Stimulated activated naive CD8-positive, alpha-beta T cell treated with anti-CD3 and anti-CD28 coated beads, Interleukin-15, Interleukin-2, amounts not matched to agents 100 ng/mL and 50 ng/mL, for 24 hours (primary cell): ENCODE results near the gene RHBDL1.
"Not testable (repeated sequence)": the region's sequence is repeated elsewhere in the genome, so short reads cannot be mapped to it uniquely, and the experiment has no call there.

ENCODE experiments used
- H3K27ac Mint-ChIP-seq: one replicate; pipeline ENCODE4 v1.8.0; 2021; ENCODE audit warnings: mild to moderate bottlenecking, mixed read lengths
- H3K27me3 Mint-ChIP-seq: one replicate; pipeline ENCODE4 v1.8.0; 2021; ENCODE audit warnings: mixed read lengths
- H3K36me3 Mint-ChIP-seq: one replicate; pipeline ENCODE4 v1.8.0; 2021; ENCODE audit warnings: low read depth, mixed read lengths
- H3K4me1 Mint-ChIP-seq: one replicate; pipeline ENCODE4 v1.8.0; 2021; ENCODE audit warnings: low read depth, mixed read lengths
- H3K4me3 Mint-ChIP-seq: one replicate; pipeline ENCODE4 v1.8.0; 2021; ENCODE audit warnings: mild to moderate bottlenecking, mixed read lengths
- H3K9me3 Mint-ChIP-seq: one replicate; pipeline ENCODE4 v1.8.0; 2021; ENCODE audit warnings: mixed read lengths

RHBDL1 gene

DNA sequence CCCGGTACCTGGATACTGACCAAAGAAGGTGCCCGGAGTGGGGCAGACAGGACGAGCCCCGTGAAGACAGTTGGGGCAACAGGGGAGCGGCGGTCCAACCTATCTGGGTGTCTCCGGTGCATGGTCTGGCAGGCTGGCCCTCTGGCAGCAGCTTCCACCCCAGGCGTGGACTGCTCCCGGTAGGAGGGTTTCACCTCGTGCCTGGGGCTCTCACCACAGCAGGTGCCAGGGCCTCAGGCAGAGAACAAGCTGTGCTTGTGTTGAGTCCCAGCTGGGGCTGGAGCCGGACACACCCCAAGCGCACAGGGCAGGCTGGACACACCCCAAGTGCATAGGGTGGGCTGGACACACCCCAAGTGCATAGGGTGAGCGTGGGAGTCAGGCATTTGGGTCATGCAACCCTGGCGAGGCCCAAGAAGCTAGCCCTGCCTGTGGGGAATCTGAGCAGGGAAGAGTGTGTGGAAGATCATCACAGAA lies 31.6 kb downstream of the RHBDL1 start:
- Mint-ChIP-seq H3K4me1 (no peaks in the 10 kb centered on the region), H3K27me3 (peaks cover 48% of the 10 kb centered on the region), H3K9me3 (no peaks in the 10 kb centered on the region), H3K27ac (no peak overlapping the region), H3K4me3 (no peak overlapping the region), H3K36me3 (no peaks in the 10 kb centered on the region)

DNA sequence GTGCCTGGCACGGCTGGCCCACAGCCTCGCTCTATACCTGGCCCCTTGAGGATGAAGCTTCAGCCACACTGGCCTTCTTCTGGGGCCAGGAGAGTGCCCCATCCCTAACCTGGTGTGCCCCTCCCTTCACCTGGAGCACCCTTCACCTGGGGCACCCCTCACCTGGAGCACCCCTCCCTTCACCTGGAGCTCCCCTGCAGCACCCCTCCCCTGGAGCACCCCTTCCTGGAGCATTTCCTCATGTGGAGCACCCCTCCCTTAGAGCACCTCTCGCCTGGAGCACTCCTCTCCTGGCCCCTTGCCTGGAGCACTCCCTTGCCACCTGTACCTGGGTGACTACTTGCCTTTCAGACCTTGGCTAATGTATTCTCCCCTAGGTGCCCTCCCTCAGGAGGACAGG lies 32.5 kb downstream of the RHBDL1 start:
- Mint-ChIP-seq H3K9me3 (no peaks in the 10 kb centered on the region), H3K4me1 (no peaks in the 10 kb centered on the region), H3K27ac (no peak overlapping the region), H3K4me3 (no peak overlapping the region), H3K36me3 (no peaks in the 10 kb centered on the region), H3K27me3 (peaks cover 43% of the 10 kb centered on the region)

DNA sequence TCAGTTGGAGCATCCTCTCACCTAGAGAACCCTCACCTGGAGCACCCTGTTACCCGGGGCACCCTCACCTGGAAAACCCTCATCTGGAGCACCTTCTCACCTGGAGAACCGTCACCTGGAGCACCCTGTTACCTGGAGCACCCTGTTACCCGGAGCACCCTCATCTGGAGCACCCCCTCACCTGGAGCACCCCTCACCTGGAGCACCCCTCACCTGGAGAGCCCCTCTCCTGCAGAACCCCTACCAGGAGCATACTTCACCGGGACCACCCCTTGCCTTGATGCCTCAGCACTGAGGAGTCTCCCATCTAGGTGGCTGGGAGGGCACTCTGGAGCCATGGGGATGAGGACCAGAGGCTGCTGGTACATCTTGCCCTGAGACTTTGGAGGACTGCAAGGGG lies 33.5 kb downstream of the RHBDL1 start:
- H3K9me3 Mint-ChIP-seq: no peaks in the 10 kb centered on the region
- H3K27me3 Mint-ChIP-seq: peaks cover 42% of the 10 kb centered on the region
- no peak overlapping the region for H3K4me3 Mint-ChIP-seq
- no peak overlapping the region for H3K27ac Mint-ChIP-seq
- no peaks in the 10 kb centered on the region for H3K36me3 Mint-ChIP-seq
- no peaks in the 10 kb centered on the region for H3K4me1 Mint-ChIP-seq

DNA sequence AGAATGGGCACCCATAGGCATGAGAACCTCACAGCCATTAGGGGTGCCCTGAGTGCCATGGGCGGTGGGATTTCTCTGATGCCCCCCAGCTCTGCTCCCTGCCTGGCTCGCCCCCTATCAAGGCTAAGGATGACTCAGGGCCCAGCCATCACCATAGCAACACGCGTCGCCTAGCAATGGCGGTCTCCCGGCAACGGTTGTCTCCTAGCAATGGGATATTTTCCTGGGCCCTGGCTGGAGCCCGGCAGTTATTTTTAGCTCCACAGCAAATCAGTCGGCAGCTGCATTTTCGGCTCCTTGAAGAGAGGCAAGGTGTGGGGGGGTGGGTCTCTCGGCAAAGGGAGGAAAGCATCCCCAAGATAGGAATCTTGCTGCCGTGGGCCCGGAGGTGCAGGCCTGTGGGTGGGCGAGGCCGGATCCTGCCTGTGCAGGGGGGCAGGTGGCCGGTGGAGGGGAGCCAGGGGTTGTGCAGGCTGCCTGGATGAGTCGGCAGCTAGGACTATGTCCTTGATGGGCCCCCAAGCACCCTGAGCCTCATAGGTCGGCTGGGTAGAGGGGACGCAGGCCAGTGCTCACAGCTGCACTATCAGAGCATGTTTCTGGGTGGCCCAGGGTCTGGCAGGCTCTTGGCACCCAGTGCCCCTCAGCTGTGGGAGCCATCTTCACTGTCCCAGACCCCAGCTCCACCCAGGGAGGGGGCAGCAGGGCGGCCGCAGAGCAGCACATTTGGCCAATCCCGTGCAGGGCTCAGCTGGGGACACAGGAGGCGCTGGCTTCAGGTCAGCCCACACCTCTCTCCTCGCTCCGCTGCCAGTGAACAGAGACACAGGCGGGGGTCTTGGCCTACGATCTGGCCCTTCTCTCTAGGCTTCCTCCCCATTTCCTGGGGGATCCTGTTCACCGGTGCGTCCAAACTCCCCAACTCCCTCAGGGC lies 34.4 kb downstream of the RHBDL1 start:
- peaks cover 45% of the 10 kb centered on the region for H3K27me3 Mint-ChIP-seq
- H3K27ac Mint-ChIP-seq: no peak overlapping the region
- H3K9me3 Mint-ChIP-seq: no peaks in the 10 kb centered on the region
- H3K4me1 Mint-ChIP-seq: no peaks in the 10 kb centered on the region
- H3K36me3 Mint-ChIP-seq: no peaks in the 10 kb centered on the region
- H3K4me3 Mint-ChIP-seq: no peak overlapping the region

DNA sequence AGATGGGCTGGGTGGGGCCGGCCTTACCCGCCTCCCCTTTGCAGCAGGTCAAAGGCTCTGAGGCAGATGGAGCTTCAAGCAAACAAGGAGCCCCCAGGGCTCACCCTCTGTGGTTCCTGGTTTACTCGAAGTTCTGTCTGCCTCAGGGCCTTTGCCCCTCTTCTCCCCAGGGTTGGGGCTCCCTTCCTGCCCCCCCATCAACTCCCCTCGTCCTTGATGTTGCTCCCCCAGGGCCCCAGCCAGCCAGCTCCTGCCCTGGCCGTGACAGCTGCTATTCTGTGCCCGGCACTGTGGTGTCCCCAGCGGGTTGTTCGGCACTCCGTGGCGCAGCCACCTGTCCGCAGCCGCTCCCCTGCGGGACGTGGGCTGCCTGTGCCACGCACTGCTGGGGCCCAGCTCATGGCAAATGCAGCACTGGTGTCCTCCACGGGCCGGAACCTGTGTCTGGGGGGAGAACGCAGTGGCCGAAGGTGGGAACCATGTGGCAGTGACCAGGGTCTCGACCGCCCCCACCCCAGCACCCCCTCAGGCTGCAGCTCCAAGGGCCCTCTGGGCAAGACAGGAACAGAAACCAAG lies 35.1 kb downstream of the RHBDL1 start:
- Mint-ChIP-seq H3K4me1 (no peaks in the 10 kb centered on the region), H3K27ac (no peak overlapping the region), H3K4me3 (no peak overlapping the region), H3K27me3 (peaks cover 45% of the 10 kb centered on the region), H3K36me3 (no peaks in the 10 kb centered on the region), H3K9me3 (no peaks in the 10 kb centered on the region)

DNA sequence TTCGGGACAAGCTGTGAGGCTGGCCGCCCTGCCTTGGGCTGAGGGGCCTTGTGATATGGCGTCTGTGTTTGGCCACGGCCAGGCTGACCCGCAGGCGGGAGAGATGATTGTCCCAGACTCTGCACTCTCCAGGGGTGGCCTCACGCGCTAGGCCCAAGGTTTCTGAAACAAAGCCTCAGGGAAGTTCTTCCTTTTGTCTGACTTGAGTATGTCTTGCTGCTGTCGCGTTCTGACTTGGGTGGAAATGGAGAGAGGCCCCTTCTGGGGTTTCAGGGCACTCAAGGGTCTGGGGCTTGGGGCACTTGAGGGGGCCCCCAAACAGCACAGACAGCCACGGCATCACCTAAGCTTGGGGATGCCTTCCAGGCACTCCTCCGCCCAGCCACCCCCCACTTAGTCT lies 35.6 kb downstream of the RHBDL1 start:
- Mint-ChIP-seq H3K27ac (no peak overlapping the region), H3K4me3 (no peak overlapping the region), H3K9me3 (no peaks in the 10 kb centered on the region), H3K27me3 (peaks cover 45% of the 10 kb centered on the region), H3K4me1 (peaks cover 3% of the 10 kb centered on the region), H3K36me3 (no peaks in the 10 kb centered on the region)

DNA sequence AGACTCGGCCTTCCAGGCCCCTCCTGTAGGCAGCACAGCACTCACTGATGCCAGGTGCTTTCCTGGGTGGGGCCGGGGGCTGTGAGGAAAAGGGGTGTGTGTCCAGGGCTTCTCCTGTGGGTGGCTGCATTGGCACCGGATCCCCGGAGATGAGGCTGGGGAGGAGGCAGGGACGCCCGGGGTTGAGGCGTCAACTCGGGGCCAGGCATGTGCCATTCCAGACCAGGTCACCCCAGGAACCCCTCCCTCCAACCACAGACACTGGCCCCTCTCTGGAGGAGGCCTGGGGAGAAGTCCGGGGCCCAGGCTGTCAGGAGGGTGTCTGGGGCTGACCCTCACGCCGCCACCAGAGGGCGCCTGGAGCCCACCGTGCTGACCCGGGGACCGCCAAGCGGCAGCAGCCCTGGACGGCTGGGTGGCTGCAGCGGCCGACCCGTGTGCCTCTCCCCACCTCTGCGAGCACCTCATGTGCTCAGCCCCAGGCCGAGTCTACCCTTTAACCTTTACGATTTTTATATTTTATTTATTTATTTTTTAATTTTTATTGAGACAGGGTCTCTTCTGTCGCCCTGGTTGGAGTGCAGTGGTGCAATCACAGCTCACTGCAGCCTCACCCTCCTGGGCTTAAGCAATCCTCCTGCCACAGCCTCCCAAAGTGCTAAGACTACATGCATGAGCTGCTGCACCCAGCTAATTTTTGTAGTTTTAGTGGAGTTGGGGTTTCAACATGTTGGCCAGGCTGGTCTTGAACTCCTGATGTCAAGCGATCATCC lies 36.3 kb downstream of the RHBDL1 start:
- H3K27ac Mint-ChIP-seq: no peak overlapping the region
- peaks cover 39% of the 10 kb centered on the region for H3K27me3 Mint-ChIP-seq
- H3K4me3 Mint-ChIP-seq: no peak overlapping the region
- no peaks in the 10 kb centered on the region for H3K9me3 Mint-ChIP-seq
- no peaks in the 10 kb centered on the region for H3K36me3 Mint-ChIP-seq
- peaks cover 7% of the 10 kb centered on the region for H3K4me1 Mint-ChIP-seq

DNA sequence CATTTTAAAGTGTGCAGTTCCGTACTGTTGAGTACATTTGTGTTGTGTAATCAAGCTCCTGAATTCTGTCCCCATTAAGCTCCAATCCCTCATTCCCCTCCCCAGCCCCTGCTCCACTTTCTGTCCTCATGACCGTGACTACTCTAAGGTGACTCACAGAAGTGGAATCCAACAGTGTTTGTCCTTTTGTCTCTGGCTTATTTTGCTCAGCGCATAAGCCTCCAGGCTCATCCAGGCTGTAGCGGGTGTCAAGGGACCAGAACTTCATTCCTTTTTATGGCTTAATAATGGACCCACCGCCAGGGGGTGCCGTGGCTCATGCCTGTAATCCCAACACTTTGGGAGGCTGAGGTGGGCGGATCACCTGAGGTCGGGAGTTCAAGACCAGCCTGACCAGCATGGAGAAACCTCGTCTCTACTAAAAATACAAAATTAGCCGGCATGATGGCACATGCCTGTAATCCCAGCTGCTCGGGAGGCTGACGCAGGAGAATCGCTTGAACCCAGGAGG lies 37.3 kb downstream of the RHBDL1 start:
- H3K27me3 Mint-ChIP-seq: peaks cover 32% of the 10 kb centered on the region
- H3K9me3 Mint-ChIP-seq, H3K4me1 Mint-ChIP-seq, H3K27ac Mint-ChIP-seq, H3K36me3 Mint-ChIP-seq, H3K4me3 Mint-ChIP-seq: not testable (repeated sequence)

DNA sequence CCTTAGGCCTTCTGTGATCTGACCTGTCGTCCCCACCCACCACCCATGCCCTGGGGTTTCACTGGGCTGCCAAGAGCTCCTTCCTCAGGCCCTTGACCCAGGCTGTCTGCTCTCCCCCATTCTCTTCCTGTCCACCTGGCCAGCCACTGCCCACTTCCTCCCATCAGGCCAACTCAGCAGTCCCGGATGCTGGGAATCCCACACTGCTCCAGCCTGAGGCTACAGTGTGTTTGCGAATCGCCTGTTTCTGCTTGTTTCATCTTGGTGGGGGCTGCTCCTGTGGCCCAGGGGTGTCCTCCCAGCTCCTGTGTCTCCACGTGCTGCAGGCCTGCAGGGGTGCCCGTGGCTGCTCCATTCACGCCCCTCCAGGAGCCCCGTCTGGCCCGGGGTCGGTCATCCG lies 38.6 kb downstream of the RHBDL1 start:
- no peaks in the 10 kb centered on the region for H3K9me3 Mint-ChIP-seq
- peaks cover 24% of the 10 kb centered on the region for H3K27me3 Mint-ChIP-seq
- no peak overlapping the region for H3K27ac Mint-ChIP-seq
- H3K4me3 Mint-ChIP-seq: no peak overlapping the region
- H3K36me3 Mint-ChIP-seq: no peaks in the 10 kb centered on the region
- H3K4me1 Mint-ChIP-seq: peaks cover 12% of the 10 kb centered on the region

- H3K9me3 Mint-ChIP-seq: no peaks in the 10 kb centered on the region
- no peak within 1 kb of the TSS for H3K27ac Mint-ChIP-seq
- no peaks in the 10 kb centered on the region for H3K36me3 Mint-ChIP-seq
- H3K4me1 Mint-ChIP-seq: peaks cover 20% of the 10 kb centered on the region
- peak within 1 kb of the TSS; percentile 67 for H3K4me3 Mint-ChIP-seq
- peaks cover 18% of the 10 kb centered on the region for H3K27me3 Mint-ChIP-seq
Measured at GRCh38 chr16:714558-715476, 39.3 kb downstream of the RHBDL1 start, which contains the start of gene METRN. Gene METRN (plus strand): TSS chr16:715118. CDS start chr16:715290, 172 bp downstream.

- Mint-ChIP-seq H3K4me3 (peak overlapping the region; percentile 67), H3K4me1 (peaks cover 27% of the 10 kb centered on the region), H3K9me3 (no peaks in the 10 kb centered on the region), H3K27ac (no peak overlapping the region), H3K27me3 (peaks cover 12% of the 10 kb centered on the region), H3K36me3 (no peaks in the 10 kb centered on the region)
Measured at GRCh38 chr16:715477-716199, 40.2 kb downstream of the RHBDL1 start.

DNA sequence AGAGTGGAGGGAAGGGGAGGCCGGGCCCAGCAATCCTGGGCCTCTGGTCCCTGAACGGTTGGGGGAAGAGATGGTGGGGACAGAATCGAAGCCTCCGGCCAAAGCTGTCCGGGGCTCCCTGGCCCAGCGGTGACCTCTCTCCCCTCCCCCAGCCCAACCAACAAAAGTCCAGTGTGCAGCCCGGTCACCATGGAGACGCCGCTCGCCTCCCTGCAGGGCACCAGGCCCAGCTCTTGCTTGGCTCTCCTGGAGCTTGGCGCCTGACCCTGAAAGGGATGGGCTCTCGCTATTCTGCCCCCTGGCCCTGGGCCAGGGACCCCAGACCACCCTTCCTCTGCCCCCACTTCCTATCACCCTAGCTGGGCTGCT lies 40.7 kb downstream of the RHBDL1 start:
- Mint-ChIP-seq H3K4me1 (peaks cover 27% of the 10 kb centered on the region), H3K4me3 (peak overlapping the region; percentile 67), H3K27me3 (peaks cover 12% of the 10 kb centered on the region), H3K9me3 (no peaks in the 10 kb centered on the region), H3K36me3 (no peaks in the 10 kb centered on the region), H3K27ac (no peak overlapping the region)

DNA sequence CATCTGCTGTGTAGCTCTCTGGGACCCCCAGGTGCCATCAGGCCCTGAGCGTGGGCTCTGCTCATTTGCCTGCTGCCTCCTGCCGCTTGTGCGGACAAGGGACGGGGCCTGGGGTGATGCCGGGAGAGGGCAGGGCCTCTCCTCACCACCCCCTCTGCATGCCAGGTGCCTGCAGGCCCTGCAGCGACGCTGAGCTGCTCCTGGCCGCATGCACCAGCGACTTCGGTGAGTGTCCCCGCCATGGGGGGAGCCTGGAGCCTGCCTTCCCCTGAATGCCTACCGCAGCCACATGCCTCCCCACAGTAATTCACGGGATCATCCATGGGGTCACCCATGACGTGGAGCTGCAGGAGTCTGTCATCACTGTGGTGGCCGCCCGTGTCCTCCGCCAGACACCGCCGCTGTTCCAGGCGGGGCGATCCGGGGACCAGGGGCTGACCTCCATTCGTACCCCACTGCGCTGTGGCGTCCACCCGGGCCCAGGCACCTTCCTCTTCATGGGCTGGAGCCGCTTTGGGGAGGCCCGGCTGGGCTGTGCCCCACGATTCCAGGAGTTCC lies 41.4 kb downstream of the RHBDL1 start:
- Mint-ChIP-seq H3K9me3 (no peaks in the 10 kb centered on the region), H3K4me1 (peaks cover 27% of the 10 kb centered on the region), H3K4me3 (peak overlapping the region; percentile 67), H3K27me3 (peaks cover 12% of the 10 kb centered on the region), H3K27ac (no peak overlapping the region), H3K36me3 (no peaks in the 10 kb centered on the region)
